SK-N-SH (cell line): Measurements from ENCODE around the gene WIZ. TPM values are rescaled to one million over a fixed set of nuclear protein-coding genes. Genes with fewer than 3 reads are reported as not detected.

Experiments used
- CTCF ChIA-PET: fragments of 300-600, 350-600 bp; formaldehyde crosslinking; extraction: SDS; loops from one replicate; lab custom pipeline; 2021; lab: Yijun Ruan, JAX
- POLR2A ChIA-PET: fragments of 350-600 bp; sonication (Branson Sonifier 250); formaldehyde crosslinking; extraction: SDS; loops from one replicate; lab custom pipeline; 2020; ENCODE audit warnings: antibody characterized with exemption, inconsistent platforms; lab: Yijun Ruan, JAX
- DNase-seq: peaks from one replicate; pipeline ENCODE4 v3.0.0; 2012
- H2AFZ ChIP-seq: fragments of 200-600 bp; sonication (generic); 2 replicates; pipeline ENCODE4 v1.8.1; 2016; ENCODE audit warnings: antibody characterized with exemption, mild to moderate bottlenecking, low read depth
- H3F3A ChIP-seq: fragments of 200-600 bp; sonication (generic); replicated peaks from 2 replicates; pipeline ENCODE3; 2016; ENCODE audit warnings: antibody characterized with exemption, mild to moderate bottlenecking; ENCODE audit not compliant: insufficient read depth
- H3K27ac ChIP-seq, 2 experiments: fragments of 200-500 bp in 1 of 2; fragments of 200-600 bp in 1 of 2; sonication (Bioruptor generic) in 1 of 2; sonication (generic), shearing (Covaris generic) in 1 of 2; 2 replicates each; pipeline versions ENCODE4 v1.5.1 to v1.6.1; 2014 to 2016; ENCODE audit warnings: low read depth in 2 of 2, inconsistent platforms in 1 of 2, low read length in 1 of 2, mild to moderate bottlenecking in 1 of 2, mixed read lengths in 1 of 2
- H3K27me3 ChIP-seq: fragments of 200-600 bp; sonication (generic), shearing (Covaris generic); 2 replicates; pipeline ENCODE4 v1.6.1; 2016; ENCODE audit warnings: mixed run types; ENCODE audit not compliant: insufficient read depth
- H3K36me3 ChIP-seq, 2 experiments: fragments of 200-500 bp in 1 of 2; fragments of 200-600 bp in 1 of 2; sonication (Bioruptor generic) in 1 of 2; sonication (generic) in 1 of 2; replicated peaks in 1 of 2; 2 replicates each; pipeline versions ENCODE3 to v1.5.1; 2014 to 2016; ENCODE audit warnings: low read length in 1 of 2, mild to moderate bottlenecking in 1 of 2; ENCODE audit not compliant: insufficient read depth in 2 of 2, control insufficient read depth in 1 of 2
- H3K4me1 ChIP-seq, 2 experiments: fragments of 200-500 bp in 1 of 2; fragments of 200-600 bp in 1 of 2; sonication (Bioruptor generic) in 1 of 2; sonication (generic), shearing (Covaris generic) in 1 of 2; 2 replicates each; pipeline versions ENCODE4 v1.5.1 to v1.6.1; 2014 to 2016; ENCODE audit warnings: low read depth in 1 of 2, low read length in 1 of 2, mixed run types in 1 of 2; ENCODE audit not compliant: insufficient read depth in 2 of 2, control insufficient read depth in 1 of 2
- H3K4me2 ChIP-seq: fragments of 200-600 bp; sonication (generic), shearing (Covaris generic); 2 replicates; pipeline ENCODE4 v1.6.1; 2017; ENCODE audit warnings: mixed run types
- H3K4me3 ChIP-seq, 2 experiments: fragments of 200-500 bp in 1 of 2; fragments of 200-600 bp in 1 of 2; sonication (Bioruptor generic) in 1 of 2; sonication (generic), shearing (Covaris generic) in 1 of 2; 2 replicates each; pipeline versions ENCODE4 v1.5.1 to v1.8.1; 2014 to 2016; ENCODE audit warnings: low read depth in 2 of 2, inconsistent platforms in 1 of 2, low read length in 1 of 2, mild to moderate bottlenecking in 1 of 2, mixed read lengths in 1 of 2, moderate library complexity in 1 of 2
- H3K79me2 ChIP-seq: fragments of 200-600 bp; sonication (generic); 2 replicates; pipeline ENCODE4 v1.8.1; 2017; ENCODE audit warnings: mild to moderate bottlenecking; ENCODE audit not compliant: insufficient read depth
- H3K9ac ChIP-seq: fragments of 200-600 bp; sonication (generic); 2 replicates; pipeline ENCODE4 v1.6.1; 2017; ENCODE audit warnings: mixed run types
- H3K9me2 ChIP-seq: fragments of 200-600 bp; sonication (generic); 2 replicates; pipeline ENCODE4 v1.6.1; 2017; ENCODE audit warnings: mixed run types
- H3K9me3 ChIP-seq: fragments of 200-600 bp; sonication (generic); 2 replicates; pipeline ENCODE4 v1.6.1; 2017; ENCODE audit warnings: mixed run types, mild to moderate bottlenecking, moderate library complexity
- H4K20me1 ChIP-seq: fragments of 200-600 bp; sonication (generic); 2 replicates; pipeline ENCODE4 v1.6.1; 2017; ENCODE audit warnings: mild to moderate bottlenecking, mixed run types; ENCODE audit not compliant: insufficient read depth
- ELF1 ChIP-seq: IDR thresholded peaks from 2 replicates; pipeline ENCODE4 v1.4.0; 2012
- FOXJ3 ChIP-seq: sonication (generic); formaldehyde crosslinking; IDR thresholded peaks from 2 replicates; pipeline ENCODE4 v1.5.1; 2020; ENCODE audit warnings: mild to moderate bottlenecking, missing genetic modification reagents
- GATA2 ChIP-seq: sonication (generic); formaldehyde crosslinking; IDR thresholded peaks from 2 replicates; pipeline ENCODE4 v1.5.0; 2020; ENCODE audit warnings: mild to moderate bottlenecking, missing genetic modification reagents
- JUND ChIP-seq: IDR thresholded peaks from 2 replicates; pipeline ENCODE4 v1.4.0; 2012
- MXI1 ChIP-seq: IDR thresholded peaks from 2 replicates; pipeline ENCODE4 v1.6.1; 2012; ENCODE audit warnings: mild to moderate bottlenecking, low read depth, low read length, improper control_type of control experiment
- PBX3 ChIP-seq: IDR thresholded peaks from 2 replicates; pipeline ENCODE4; 2012
- POLR2AphosphoS5 ChIP-seq: IDR thresholded peaks from 2 replicates; pipeline ENCODE4 v1.6.1; 2012; ENCODE audit warnings: low read depth, low read length
- RAD21 ChIP-seq: IDR thresholded peaks from 2 replicates; pipeline ENCODE4 v1.6.1; 2012; ENCODE audit warnings: mild to moderate bottlenecking, low read length
- SIN3A ChIP-seq: IDR thresholded peaks from 2 replicates; pipeline ENCODE4 v1.6.1; 2012; ENCODE audit warnings: low read depth, mild to moderate bottlenecking, low read length, moderate library complexity, borderline replicate concordance
- SMC3 ChIP-seq: IDR thresholded peaks from 2 replicates; pipeline ENCODE4 v1.6.1; 2012; ENCODE audit warnings: low read depth, low read length, improper control_type of control experiment
- TAF1 ChIP-seq: IDR thresholded peaks from 2 replicates; pipeline ENCODE4 v1.6.1; 2012; ENCODE audit warnings: low read depth, mild to moderate bottlenecking, low read length, moderate library complexity, borderline replicate concordance
- WGBS: methylation state at CpG from one replicate; pipeline ENCODE4 v1.1.6; 2017; ENCODE audit warnings: low lambda C conversion rate; 5-methylcytosine and 5-hydroxymethylcytosine counted together
- polyA plus RNA-seq, 3 experiments: library from polyadenylated mRNA; depleted of rRNA; stranded (reverse); fragments of >200 nt; gene quantifications; 2 replicates each; pipeline ENCODE4 v1.2.3, GENCODE V29; 2012
- TF ChIP-seq, protein P1 (sequence below): fragments of 150-350 bp; IDR thresholded peaks from 2 replicates; pipeline ENCODE4 v1.6.1; 2017; ENCODE audit warnings: antibody characterized with exemption, low read length, low read depth, borderline replicate concordance
- TF ChIP-seq, protein P2 (sequence below): IDR thresholded peaks from 2 replicates; pipeline ENCODE4 v1.4.0; 2012; ENCODE audit warnings: low read depth
- TF ChIP-seq, protein P3 (sequence below): IDR thresholded peaks from 2 replicates; pipeline ENCODE4 v1.6.1; 2012; ENCODE audit warnings: mild to moderate bottlenecking, low read depth, low read length, moderate library complexity
- TF ChIP-seq, protein P4 (sequence below): fragments of 200-600 bp; sonication (generic); IDR thresholded peaks from 2 replicates; pipeline ENCODE4 v1.6.1; 2017; ENCODE audit warnings: antibody characterized with exemption, mild to moderate bottlenecking, moderate library complexity

The WIZ gene
- polyA plus RNA-seq, 1 of the 3 experiments (the other 2 are of a cell fraction), result 15.5 TPM

GRCh38 chr19:15421136-15421695 lies 28.5 kb downstream of the WIZ start:
- Histone ChIP-seq H4K20me1 (peaks cover 16% of the 10 kb centered on the region), H3K27me3 (no peaks in the 10 kb centered on the region), H3K9me2 (no peaks in the 10 kb centered on the region), H3K9me3 (no peaks in the 10 kb centered on the region), H3K4me1 (peaks cover 10 to 42% of the 10 kb centered on the region in 2 experiments; a peak in 3 of 4 replicates)
- DNase-seq, result no peak
- CTCF ChIA-PET, result interaction anchor here (0.8 to 1.9 kb wide), 7 partner anchors 12 to 244 kb away, joined by 3 to 9 read pairs (median 3); no protein-coding TSS in a partner anchor
- TF ChIP-seq, protein P1, sequence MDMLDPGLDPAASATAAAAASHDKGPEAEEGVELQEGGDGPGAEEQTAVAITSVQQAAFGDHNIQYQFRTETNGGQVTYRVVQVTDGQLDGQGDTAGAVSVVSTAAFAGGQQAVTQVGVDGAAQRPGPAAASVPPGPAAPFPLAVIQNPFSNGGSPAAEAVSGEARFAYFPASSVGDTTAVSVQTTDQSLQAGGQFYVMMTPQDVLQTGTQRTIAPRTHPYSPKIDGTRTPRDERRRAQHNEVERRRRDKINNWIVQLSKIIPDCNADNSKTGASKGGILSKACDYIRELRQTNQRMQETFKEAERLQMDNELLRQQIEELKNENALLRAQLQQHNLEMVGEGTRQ, result no peak
- TF ChIP-seq FOXJ3 (CRISPR knock-in tag) (no peak), ELF1 (no peak), POLR2AphosphoS5 (no peak), MXI1 (no peak), TAF1 (no peak)
- TF ChIP-seq, protein P2, sequence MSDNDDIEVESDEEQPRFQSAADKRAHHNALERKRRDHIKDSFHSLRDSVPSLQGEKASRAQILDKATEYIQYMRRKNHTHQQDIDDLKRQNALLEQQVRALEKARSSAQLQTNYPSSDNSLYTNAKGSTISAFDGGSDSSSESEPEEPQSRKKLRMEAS, result no peak
- TF ChIP-seq, all 33 proteins: peak for 0
- Histone ChIP-seq H3K27ac (peak overlapping the region in 1 of 2 experiments; percentile 94; a peak in 2 of 4 replicates), H3K9ac (no peak overlapping the region), H3K36me3 (peaks cover 33 to 39% of the 10 kb centered on the region in 2 experiments), H3F3A (peaks cover 10% of the 10 kb centered on the region), H2AFZ (no peak overlapping the region), H3K4me3 (no peak overlapping the region), H3K79me2 (peaks cover 26% of the 10 kb centered on the region), H3K4me2 (no peak overlapping the region)
- POLR2A ChIA-PET, result interaction anchor here (1.2 to 1.8 kb wide), 4 partner anchors 12 to 134 kb away, joined by 4 to 8 read pairs (median 4); partner anchors contain the start of gene AKAP8
- 86% methylated on average over 12 of the region's 12 CpGs for WGBS

DNA sequence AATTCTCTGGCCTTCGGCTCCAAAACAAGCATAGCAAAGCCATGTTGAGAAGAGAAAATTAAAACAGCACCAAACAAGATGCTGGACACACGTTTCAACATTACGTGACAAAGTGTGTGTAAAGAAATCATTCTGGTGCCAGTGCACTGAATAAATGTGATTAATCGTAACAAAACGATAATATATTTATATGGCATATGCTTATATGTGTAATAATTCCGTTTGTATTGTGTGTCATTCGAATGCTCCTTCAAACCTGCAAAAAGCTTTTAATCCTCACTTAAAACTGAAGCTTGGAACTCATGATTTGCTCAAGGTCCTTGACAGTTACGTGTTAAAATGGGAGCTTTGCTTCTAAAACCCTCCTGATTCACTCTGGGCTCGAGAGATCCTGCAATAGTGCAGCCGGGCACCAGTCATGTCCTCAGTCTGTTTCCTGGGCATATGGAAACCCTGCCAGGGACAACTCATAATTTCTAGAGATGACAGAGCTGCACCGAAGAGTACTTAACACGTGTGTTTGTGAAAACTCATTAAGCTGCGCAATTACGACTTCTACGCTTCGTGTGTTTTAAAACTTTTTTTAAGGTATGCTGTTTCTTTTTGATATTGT lies 30.2 kb downstream of the WIZ start:
- H3K27ac ChIP-seq, result peak overlapping the region; percentile 25 to 74; a peak in 3 of 4 replicates
- TF ChIP-seq SIN3A (no peak), MXI1 (no peak), SMC3 (no peak), GATA2 (CRISPR knock-in tag) (no peak), FOXJ3 (CRISPR knock-in tag) (no peak), PBX3 (no peak), TAF1 (no peak), RAD21 (no peak), JUND (no peak)
- TF ChIP-seq, protein P1, result no peak
- TF ChIP-seq, protein P3, sequence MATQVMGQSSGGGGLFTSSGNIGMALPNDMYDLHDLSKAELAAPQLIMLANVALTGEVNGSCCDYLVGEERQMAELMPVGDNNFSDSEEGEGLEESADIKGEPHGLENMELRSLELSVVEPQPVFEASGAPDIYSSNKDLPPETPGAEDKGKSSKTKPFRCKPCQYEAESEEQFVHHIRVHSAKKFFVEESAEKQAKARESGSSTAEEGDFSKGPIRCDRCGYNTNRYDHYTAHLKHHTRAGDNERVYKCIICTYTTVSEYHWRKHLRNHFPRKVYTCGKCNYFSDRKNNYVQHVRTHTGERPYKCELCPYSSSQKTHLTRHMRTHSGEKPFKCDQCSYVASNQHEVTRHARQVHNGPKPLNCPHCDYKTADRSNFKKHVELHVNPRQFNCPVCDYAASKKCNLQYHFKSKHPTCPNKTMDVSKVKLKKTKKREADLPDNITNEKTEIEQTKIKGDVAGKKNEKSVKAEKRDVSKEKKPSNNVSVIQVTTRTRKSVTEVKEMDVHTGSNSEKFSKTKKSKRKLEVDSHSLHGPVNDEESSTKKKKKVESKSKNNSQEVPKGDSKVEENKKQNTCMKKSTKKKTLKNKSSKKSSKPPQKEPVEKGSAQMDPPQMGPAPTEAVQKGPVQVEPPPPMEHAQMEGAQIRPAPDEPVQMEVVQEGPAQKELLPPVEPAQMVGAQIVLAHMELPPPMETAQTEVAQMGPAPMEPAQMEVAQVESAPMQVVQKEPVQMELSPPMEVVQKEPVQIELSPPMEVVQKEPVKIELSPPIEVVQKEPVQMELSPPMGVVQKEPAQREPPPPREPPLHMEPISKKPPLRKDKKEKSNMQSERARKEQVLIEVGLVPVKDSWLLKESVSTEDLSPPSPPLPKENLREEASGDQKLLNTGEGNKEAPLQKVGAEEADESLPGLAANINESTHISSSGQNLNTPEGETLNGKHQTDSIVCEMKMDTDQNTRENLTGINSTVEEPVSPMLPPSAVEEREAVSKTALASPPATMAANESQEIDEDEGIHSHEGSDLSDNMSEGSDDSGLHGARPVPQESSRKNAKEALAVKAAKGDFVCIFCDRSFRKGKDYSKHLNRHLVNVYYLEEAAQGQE, result no peak
- TF ChIP-seq, protein P4, sequence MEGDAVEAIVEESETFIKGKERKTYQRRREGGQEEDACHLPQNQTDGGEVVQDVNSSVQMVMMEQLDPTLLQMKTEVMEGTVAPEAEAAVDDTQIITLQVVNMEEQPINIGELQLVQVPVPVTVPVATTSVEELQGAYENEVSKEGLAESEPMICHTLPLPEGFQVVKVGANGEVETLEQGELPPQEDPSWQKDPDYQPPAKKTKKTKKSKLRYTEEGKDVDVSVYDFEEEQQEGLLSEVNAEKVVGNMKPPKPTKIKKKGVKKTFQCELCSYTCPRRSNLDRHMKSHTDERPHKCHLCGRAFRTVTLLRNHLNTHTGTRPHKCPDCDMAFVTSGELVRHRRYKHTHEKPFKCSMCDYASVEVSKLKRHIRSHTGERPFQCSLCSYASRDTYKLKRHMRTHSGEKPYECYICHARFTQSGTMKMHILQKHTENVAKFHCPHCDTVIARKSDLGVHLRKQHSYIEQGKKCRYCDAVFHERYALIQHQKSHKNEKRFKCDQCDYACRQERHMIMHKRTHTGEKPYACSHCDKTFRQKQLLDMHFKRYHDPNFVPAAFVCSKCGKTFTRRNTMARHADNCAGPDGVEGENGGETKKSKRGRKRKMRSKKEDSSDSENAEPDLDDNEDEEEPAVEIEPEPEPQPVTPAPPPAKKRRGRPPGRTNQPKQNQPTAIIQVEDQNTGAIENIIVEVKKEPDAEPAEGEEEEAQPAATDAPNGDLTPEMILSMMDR, result no peak; the same call in 1 of the 2 replicates

More for the DNA sequence above, 30.2 kb downstream of the WIZ start:
- peak overlapping the region; percentile 58 to 94 for H3K4me3 ChIP-seq
- peaks cover 32% of the 10 kb centered on the region for H4K20me1 ChIP-seq
- H3K9me2 ChIP-seq, result no peaks in the 10 kb centered on the region
- H3K9me3 ChIP-seq, result no peaks in the 10 kb centered on the region
- peaks cover 10 to 42% of the 10 kb centered on the region in 2 experiments; a peak in 3 of 4 replicates for H3K4me1 ChIP-seq
- no peak for DNase-seq
- peak overlapping the region; percentile 42; the same call in 1 of the 2 replicates for H3K9ac ChIP-seq
- peaks cover 25 to 40% of the 10 kb centered on the region in 2 experiments for H3K36me3 ChIP-seq
- ChIA-PET POLR2A (interaction anchor here (0.6 to 2.2 kb wide), 12 partner anchors 8 to 413 kb away, joined by 3 to 15 read pairs (median 5); partner anchors contain the start of gene AKAP8), CTCF (interaction anchor here (0.8 to 3.1 kb wide), 25 partner anchors 10 to 295 kb away, joined by 3 to 19 read pairs (median 4); partner anchors contain the start of gene AKAP8)
- no peaks in the 10 kb centered on the region for H3K27me3 ChIP-seq
- H3F3A ChIP-seq, result peaks cover 10% of the 10 kb centered on the region
- H3K79me2 ChIP-seq, result peaks cover 43% of the 10 kb centered on the region
- H2AFZ ChIP-seq, result peak overlapping the region; percentile 54; the same call in 1 of the 2 replicates
- H3K4me2 ChIP-seq, result peak overlapping the region; percentile 83
- 49% methylated on average over 16 of the region's 16 CpGs for WGBS
